CD4-positive, alpha-beta T cell treated with Interleukin-4 for 1 hour (primary cell): ENCODE data around the gene IGSF9.

Experiments
- DNase-seq, 2 donors: peaks; one replicate each; pipeline ENCODE4 v3.0.0-alpha.2; 2020 to 2022

Gene IGSF9

GRCh38 chr1:159943908-159944622 is 1.3 kb downstream of the IGSF9 start:
- no peak for DNase-seq

GRCh38 chr1:159943278-159943640 is 2.2 kb downstream of the IGSF9 start:
- DNase-seq: no peak

GRCh38 chr1:159942632-159943277 is 2.7 kb downstream of the IGSF9 start:
- DNase-seq: no peak

- DNase-seq: no peak
Observed at GRCh38 chr1:159941591-159942560, 3.5 kb downstream of the IGSF9 start.

GRCh38 chr1:159941141-159941540 is 4.3 kb downstream of the IGSF9 start:
- DNase-seq: no peak

GRCh38 chr1:159940006-159940620 is 5.3 kb downstream of the IGSF9 start:
- no peak for DNase-seq

- DNase-seq: no peak
Observed at GRCh38 chr1:159939678-159940002, 5.8 kb downstream of the IGSF9 start.

GRCh38 chr1:159938905-159939677 is 6.3 kb downstream of the IGSF9 start:
- DNase-seq: no peak

- DNase-seq: no peak
Observed at GRCh38 chr1:159938211-159938852, 7.1 kb downstream of the IGSF9 start.

- no peak for DNase-seq
Observed at GRCh38 chr1:159937054-159937750, 8.2 kb downstream of the IGSF9 start.

GRCh38 chr1:159936273-159936904 is 9.0 kb downstream of the IGSF9 start:
- peak; percentile 76 to 81 for DNase-seq

- no peak for DNase-seq
Observed at GRCh38 chr1:159935719-159936272, 9.6 kb downstream of the IGSF9 start.

GRCh38 chr1:159935305-159935704 is 10.1 kb downstream of the IGSF9 start:
- no peak for DNase-seq

- no peak for DNase-seq
Observed at GRCh38 chr1:159934136-159935039, 11.0 kb downstream of the IGSF9 start.

GRCh38 chr1:159933347-159933746 is 12.1 kb downstream of the IGSF9 start:
- no peak for DNase-seq

- no peak for DNase-seq
Observed at GRCh38 chr1:159932296-159933285, 12.8 kb downstream of the IGSF9 start.

- no peak for DNase-seq
Observed at GRCh38 chr1:159931795-159932173, 13.6 kb downstream of the IGSF9 start.
